HCEC 1CT (cell line): ENCODE data around the gene OR10A3.

Source experiments
- DNase-seq: peaks from one replicate; pipeline ENCODE4 v3.0.0-alpha.2; 2017

OR10A3 gene

GRCh38 chr11:7890417-7891172, 50.9 kb downstream of the OR10A3 start:
- no peak for DNase-seq

GRCh38 chr11:7889985-7890384, 51.5 kb downstream of the OR10A3 start:
- no peak for DNase-seq
